IPS-18c (cell line): ENCODE results near the gene CDK6.

Experiments
- H3K4me3 ChIP-seq: 2 replicates; pipeline ENCODE4 v1.7.0; 2013; ENCODE audit warnings: low read depth, mild to moderate bottlenecking, low read length, moderate library complexity; ENCODE audit not compliant: insufficient read depth
- H3K9me3 ChIP-seq: one replicate; pipeline ENCODE4 v1.6.1; 2013; ENCODE audit warnings: mild to moderate bottlenecking, low read length, moderate library complexity; ENCODE audit not compliant: control insufficient read depth, insufficient read depth

The CDK6 gene

DNA sequence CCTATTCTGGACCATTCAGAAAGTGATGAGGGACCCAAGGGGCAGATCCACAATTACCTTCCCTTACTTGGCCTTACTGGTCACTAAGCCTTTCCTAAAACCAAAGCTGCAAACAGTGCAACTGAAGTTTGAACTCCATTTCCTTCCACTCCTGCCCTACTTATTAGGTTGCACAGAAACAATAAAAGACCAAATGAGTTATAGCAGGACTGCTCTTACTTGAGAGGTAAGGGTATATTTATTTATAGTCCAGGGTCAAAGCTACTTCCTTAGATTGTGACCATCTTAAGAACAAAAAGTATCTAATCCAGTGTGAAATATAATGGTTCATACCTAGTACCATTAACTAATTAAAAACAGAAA, 27.0 kb downstream of the CDK6 start:
- Histone ChIP-seq H3K4me3 (no peak overlapping the region), H3K9me3 (no peaks in the 10 kb centered on the region)

DNA sequence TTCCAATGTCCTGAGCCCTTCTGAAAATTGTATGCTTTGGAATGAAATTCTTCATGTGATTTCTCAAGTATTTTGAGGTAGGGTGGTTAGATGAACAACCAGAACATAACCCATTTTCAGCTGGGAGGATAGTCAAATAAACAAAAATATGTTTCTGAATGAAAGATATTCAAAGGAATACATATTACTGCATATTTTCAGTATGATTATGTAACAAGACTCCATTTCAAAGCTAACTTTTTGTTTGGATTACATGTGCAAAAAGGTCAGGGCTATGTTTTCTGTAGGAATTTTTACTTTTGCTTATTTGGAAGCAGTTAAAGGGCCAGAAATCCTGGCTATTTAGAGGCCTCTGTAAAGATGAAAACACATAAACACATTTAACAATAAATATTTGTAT, 27.7 kb downstream of the CDK6 start:
- no peak overlapping the region for H3K4me3 ChIP-seq
- H3K9me3 ChIP-seq, result no peaks in the 10 kb centered on the region

DNA sequence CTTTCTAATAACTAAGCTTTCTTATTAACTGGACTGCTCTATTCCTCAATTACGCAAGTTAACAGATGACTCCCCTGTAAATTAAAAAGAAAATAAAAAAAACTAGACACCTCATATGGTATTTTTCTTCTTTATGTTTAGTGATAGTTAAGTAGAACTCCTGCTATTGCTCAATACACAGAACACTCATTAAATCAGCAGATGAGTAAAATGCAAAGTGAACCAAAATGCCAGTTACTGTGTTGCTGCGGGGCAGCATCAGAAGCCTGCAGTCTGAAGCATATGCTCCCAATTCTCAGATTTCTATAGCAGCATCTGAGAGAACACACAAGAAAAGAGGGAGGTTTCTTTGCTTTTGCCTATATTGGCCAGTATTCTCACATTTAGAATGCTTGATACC, 28.4 kb downstream of the CDK6 start:
- no peaks in the 10 kb centered on the region for H3K9me3 ChIP-seq
- H3K4me3 ChIP-seq, result no peak overlapping the region

DNA sequence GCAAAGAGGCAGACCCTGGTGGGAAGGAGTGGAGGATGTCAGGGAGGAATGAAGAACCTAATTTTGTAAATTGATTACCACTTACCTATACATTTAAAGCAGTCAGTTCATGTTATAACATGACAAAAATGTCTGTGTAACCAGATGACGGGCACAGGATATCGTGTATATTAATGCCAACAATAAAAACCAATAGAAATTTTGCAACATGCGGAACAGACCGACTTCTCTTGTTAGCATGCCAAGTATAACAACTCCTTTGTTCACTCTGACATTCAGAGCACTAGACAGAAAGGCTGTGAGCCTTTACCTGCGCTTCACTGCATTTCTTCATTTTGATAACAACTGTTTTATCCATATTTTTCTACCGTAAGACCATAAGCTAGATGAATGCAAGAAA, 29.9 kb downstream of the CDK6 start:
- Histone ChIP-seq H3K4me3 (no peak overlapping the region), H3K9me3 (no peaks in the 10 kb centered on the region)

DNA sequence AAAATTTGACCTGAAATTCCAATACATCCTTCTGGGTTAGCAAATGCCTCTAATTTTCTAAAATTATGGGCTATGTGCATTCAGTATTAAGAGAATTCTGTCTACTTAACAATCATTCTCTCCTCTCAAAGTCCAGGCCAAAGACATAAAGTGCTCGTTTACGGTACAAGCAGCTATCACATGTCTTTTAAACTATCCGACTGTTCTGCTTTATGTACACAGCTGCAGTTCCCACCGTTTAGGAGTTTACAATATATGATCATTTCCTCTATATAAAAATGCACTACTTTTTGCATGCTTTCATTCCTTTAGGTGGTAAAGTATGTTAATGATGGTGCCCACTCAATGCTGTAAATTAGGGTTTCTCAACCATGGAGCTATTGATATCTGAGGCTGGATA, 34.0 kb downstream of the CDK6 start:
- H3K9me3 ChIP-seq, result no peaks in the 10 kb centered on the region
- no peak overlapping the region for H3K4me3 ChIP-seq

DNA sequence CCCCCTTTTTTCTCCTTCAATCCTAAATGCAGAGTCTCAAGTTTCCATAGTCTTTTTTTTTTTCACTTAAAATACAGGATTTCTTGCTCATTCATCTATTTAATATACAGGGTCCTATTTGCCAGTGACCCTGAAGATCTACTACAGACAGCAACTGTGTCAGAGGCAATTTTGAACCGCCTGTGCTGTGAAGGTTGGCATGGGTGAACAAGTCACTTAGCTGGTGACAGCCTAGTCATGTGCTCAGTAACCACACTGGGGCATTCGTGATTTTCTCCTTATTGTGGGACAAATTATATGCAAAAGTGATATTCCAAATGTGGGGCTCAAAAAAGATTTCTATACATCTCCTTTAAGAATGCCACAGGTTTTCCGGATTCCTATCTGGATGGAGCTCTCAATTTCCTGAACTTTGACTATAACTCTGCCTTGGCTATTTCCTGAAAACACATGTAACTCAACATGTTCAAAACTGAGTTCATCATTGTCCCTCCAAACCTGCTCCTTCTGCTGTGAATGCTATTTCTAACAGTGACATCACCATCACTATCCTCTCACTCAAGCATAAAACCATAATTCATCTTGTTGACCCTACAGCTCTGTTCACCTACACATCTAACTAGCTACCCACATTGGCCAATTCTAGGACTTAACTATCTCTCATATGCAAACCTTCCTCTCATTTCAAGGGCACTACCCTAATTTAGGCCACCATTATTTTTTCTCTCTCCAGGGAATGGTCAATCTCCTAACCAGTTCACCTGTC, 36.7 kb downstream of the CDK6 start:
- H3K4me3 ChIP-seq, result no peak overlapping the region
- no peaks in the 10 kb centered on the region for H3K9me3 ChIP-seq

DNA sequence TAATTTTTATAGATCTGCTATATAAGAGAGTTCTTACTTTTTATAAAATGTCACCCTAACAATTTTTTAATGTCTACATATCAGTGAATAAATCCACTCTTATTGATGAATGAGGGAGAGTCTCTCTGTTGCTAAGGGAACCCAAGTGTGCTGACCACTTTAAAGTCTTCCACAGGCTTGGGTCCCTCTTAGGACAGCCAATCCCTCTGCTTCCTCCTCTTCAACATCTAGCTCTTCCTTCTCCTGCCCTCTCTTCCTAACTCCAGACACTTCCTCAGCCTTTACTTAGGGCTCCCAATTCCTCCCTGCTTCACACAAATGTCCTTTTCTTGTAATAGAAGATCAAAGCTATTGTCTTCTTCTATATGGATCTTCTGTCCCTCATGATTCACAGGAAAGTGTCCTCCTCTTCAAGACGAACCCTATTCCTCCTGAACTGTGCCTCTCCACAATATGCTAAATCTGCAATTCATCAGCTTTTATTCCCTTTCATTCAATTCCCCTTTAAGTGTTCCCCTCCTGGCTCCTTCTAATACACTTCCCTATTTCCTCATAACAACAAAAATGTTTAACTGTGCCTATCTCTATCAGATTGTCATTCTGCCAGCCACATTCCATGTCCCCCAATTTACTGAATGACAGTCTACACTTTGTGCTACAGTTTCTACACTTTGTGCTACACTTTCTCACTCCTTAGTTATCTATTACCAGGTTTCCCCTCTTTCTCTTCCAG, 37.7 kb downstream of the CDK6 start:
- no peaks in the 10 kb centered on the region for H3K9me3 ChIP-seq
- no peak overlapping the region for H3K4me3 ChIP-seq

DNA sequence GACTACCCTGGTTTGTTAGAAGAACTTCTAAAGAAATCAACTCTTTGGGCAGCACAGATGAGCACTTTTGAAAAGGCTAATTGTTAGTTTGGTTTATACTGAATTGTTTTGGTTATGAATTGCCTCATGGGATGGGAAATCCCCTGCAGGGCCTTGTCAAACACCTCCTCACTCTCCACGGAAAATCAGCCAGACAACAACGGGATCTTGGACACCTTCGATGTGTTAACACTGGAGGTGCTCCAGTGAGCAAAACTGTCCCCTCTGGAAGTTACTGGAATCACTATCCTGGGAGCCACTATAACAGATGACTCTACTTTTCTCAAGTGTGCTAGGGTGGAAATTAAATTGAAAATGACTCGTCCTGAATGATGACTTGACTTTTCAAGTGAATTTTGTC, 38.7 kb downstream of the CDK6 start:
- H3K9me3 ChIP-seq, result no peaks in the 10 kb centered on the region

DNA sequence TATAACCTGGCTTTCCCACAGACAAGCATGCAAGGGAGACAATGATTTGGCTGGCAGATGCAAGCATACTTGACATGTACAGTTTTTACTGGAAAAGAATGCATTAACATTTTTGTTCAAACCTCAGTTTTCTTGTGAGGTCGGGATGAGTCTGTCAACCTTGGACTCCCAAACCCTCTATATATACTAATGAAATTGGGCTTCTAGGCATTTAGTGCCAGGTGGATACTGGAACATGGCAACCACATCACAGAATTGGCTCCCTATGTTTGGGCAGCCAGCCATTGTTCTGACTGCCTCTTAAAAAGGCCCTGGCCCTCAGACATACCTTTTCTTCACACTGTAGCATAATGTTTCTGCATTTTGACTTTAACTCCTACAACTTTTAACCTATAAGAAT, 39.1 kb downstream of the CDK6 start:
- Histone ChIP-seq H3K4me3 (no peak overlapping the region), H3K9me3 (no peaks in the 10 kb centered on the region)

More for the DNA sequence above, 38.7 kb downstream of the CDK6 start:
- no peak overlapping the region for H3K4me3 ChIP-seq

DNA sequence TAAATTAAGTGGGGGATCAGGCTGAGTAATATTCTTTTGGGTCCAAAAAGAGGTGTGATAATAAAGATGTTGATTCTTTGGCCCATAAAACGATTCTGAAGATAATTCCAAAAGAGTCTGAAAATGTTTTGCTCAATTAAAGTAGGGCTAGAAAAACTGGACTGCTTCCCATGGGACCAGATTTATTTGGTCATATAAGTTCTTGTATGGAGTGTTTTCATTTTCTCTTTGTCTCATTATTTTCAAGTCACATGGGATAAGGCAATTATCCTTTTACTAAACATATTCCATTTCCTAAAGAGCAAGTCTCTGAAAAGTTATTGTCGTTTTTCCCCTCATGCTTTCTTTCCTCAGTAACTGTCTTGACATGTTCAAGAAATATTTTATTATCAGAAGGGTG, 41.5 kb downstream of the CDK6 start:
- no peaks in the 10 kb centered on the region for H3K9me3 ChIP-seq
- no peak overlapping the region for H3K4me3 ChIP-seq

DNA sequence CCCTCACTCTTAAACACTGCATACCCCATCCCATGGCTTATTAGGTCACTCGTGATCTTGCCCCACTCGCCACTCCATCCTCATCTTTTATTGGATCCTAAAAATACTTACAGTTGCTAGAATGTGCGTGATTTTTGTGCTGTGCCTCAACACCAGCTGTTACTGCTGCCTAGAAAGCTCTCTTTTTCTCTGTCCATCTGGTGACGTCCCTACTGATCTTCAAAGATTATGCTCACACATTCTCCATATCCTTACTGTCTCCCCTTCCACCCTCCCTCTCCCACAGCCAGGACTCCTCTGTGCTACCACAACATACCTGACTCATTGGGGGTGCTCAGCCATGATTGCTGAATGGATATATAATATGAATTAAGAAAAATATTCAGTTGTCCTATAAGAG, 42.0 kb downstream of the CDK6 start:
- Histone ChIP-seq H3K9me3 (no peaks in the 10 kb centered on the region), H3K4me3 (no peak overlapping the region)

DNA sequence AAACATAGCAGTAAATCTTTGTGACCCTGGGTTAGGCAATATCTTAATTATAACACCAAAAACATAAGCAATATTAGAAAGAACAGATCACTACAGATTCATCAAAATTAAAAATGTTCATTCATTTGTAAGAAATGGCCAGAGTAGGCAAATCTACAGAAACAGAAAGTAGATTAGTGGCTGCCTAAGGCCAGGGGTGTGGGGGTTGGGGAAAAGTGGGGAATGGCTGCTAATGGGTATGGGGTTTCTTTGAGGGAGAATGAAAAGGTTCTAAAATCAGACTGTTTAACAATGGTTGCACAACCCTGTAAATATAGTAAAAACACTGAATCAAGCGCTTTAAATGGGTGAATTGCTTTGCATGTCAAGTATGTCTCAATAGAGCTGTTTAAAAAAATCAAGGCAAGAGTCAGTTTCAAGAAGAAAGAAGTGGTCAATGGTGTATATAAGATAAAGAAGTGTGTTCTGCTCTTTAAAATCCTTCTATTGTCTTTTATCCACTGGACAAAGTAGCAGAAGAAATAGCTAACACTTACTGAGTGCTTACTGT, 42.6 kb downstream of the CDK6 start:
- no peak overlapping the region for H3K4me3 ChIP-seq
- peaks cover under 1% of the 10 kb centered on the region for H3K9me3 ChIP-seq

DNA sequence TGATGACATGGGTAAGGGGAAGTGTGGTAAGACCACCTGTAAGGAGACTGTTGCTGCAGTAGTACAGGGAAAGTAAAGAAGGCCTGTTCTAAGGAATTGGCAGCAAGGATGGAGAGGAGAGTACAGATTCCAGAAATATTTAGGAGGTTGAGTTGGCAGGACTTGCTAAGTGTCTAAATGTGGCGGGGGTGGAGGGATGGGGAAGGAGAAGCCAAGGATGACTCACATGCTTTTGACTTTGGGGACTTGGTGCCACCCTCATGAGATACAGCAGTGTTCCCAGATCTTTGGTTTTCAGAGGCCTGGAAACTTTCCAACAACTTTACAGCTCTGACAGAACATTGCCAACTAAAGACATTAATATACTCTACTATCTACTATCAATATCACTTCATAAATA, 45.4 kb downstream of the CDK6 start:
- H3K9me3 ChIP-seq, result peaks cover 4% of the 10 kb centered on the region
- no peak overlapping the region for H3K4me3 ChIP-seq

DNA sequence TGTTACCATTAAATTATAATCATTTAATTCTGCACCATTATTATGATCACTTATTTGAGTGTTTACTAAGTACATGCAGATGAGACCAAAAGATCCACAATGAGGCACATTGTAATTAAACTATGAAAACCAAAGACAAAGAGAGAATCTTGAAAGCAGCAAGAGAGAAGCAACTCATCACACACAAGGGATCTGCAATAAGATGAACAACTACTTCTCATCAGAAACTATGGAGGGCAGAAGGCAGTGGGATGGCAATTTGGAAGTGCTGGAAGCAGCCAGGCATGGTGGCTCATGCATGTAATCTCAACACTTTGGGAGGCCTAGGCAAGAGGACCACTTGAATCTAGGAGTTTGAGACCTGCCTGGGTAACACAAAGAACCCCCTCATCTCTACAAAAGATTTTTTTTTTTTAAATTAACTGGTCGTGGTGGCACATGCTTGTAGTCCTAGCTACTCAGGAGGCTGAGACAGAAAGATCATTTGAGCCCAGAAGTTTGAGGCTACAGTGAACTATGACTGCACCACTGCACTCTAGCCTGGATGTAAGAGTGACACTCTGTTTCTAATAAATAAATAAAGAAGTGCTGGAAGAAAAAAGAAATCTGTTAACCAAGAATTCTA, 47.7 kb downstream of the CDK6 start:
- H3K9me3 ChIP-seq, result peaks cover 4% of the 10 kb centered on the region
- no peak overlapping the region for H3K4me3 ChIP-seq

DNA sequence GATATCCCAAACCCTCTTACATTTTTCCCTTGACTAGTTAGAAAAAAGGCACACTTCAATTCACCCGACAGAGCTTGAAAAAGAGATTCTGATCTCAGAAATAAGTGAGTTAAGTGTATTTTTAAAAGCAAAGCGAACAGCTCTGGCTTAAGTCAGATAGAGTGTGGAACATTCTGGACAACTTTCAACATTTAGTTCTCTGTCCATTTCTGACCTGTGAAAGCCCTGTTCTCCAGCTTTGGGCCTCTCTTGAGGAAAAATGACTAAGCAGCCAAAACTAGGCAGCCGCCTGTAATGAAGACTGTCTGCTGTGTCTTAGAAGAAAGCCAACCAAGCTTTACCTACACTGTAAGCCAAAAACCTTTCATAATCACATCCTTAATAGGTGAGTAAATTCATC, 50.5 kb downstream of the CDK6 start:
- no peak overlapping the region for H3K4me3 ChIP-seq
- peaks cover 4% of the 10 kb centered on the region for H3K9me3 ChIP-seq

DNA sequence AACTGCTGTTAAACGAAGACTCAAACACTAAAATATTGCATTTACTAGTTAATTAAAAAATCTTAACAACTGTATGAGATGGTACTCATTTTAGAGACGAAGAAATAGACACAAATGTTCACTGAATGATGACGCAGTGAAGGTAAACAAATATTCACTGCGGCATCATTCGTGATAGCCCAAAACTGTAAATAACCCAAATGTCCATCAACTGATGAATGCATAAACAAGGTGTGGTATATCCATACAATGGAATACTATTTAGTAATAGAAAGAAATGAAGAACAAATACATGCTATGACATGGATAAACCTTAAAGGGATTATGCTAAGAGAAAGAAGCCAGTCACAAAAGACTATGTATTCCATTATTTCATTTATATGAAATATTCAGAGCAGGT, 51.4 kb downstream of the CDK6 start:
- H3K4me3 ChIP-seq, result no peak overlapping the region

DNA sequence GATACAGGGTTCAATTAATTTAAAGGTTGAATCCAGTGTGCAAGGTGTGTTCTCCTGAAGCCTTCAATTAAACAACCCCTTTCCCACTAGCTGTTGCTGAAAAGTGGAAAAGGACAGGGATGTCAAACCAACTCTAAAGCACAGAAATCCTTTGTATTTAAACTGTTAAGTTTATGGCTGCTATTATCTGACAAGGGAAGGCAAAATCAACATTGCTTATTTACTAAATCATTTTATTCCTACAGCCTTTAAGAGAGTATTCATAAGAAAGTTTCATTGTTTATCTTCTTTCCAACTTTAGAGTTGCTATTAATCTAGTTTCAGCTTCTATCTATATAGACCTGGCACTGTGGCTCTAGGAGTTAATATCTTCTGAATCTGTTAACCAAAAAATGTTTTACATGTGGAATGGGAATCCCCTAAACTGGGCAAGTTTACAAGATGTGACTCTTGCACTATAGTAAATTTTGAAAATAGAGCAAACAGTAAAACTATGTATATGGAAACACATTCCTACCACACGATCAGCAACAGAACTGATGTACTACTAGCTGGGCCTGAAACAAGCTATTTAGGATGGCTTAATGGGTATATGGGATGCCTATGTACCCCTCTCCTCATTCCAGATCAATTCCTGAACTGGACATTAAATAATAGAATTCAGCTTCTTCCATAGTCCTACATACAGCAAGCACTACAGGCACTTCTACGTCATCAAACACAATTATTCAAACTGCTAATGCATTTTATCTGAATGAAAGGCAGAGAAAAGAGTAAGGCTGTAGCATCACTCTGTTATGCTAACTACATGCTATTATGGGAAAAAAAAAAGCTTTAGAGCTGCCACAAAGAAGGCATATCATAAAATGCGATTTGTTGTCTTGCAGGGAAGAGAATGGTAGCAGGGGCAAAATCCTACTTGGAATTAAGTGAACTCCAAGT, 52.8 kb downstream of the CDK6 start:
- Histone ChIP-seq H3K9me3 (peaks cover under 1% of the 10 kb centered on the region), H3K4me3 (no peak overlapping the region)

More for the DNA sequence above, 51.4 kb downstream of the CDK6 start:
- peaks cover 4% of the 10 kb centered on the region for H3K9me3 ChIP-seq
